Measurements from ENCODE around the gene RSPH6A.

DNA sequence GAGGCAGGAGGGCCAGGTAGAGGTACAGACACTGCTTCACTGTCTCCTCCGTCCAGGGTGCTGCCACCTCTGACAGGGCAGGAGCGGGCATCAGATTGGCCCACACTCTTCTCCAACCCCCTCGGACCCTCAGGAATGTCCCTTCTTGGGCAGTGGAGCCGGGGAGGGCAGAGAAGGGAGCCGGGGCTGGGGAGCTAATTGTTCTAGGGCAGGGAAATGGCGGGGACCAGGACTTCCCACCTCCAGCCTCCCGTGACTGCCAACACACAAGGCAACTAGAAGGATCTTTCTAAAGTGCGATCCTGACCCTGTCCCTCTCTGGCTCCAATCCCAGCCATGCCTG, 10.1 kb upstream of the RSPH6A start:
- TF ChIP-seq CTCF (IDR thresholded peaks at IDR 0.05) (no peak), RXRA (IDR thresholded peaks at IDR 0.05; ENCODE audit: borderline replicate concordance, low read depth) (no peak)
- TF ChIP-seq, protein P1, sequence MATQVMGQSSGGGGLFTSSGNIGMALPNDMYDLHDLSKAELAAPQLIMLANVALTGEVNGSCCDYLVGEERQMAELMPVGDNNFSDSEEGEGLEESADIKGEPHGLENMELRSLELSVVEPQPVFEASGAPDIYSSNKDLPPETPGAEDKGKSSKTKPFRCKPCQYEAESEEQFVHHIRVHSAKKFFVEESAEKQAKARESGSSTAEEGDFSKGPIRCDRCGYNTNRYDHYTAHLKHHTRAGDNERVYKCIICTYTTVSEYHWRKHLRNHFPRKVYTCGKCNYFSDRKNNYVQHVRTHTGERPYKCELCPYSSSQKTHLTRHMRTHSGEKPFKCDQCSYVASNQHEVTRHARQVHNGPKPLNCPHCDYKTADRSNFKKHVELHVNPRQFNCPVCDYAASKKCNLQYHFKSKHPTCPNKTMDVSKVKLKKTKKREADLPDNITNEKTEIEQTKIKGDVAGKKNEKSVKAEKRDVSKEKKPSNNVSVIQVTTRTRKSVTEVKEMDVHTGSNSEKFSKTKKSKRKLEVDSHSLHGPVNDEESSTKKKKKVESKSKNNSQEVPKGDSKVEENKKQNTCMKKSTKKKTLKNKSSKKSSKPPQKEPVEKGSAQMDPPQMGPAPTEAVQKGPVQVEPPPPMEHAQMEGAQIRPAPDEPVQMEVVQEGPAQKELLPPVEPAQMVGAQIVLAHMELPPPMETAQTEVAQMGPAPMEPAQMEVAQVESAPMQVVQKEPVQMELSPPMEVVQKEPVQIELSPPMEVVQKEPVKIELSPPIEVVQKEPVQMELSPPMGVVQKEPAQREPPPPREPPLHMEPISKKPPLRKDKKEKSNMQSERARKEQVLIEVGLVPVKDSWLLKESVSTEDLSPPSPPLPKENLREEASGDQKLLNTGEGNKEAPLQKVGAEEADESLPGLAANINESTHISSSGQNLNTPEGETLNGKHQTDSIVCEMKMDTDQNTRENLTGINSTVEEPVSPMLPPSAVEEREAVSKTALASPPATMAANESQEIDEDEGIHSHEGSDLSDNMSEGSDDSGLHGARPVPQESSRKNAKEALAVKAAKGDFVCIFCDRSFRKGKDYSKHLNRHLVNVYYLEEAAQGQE (IDR thresholded peaks at IDR 0.05; ENCODE audit: low read depth, low read length) = no peak
